IMR-90 (cell line): ENCODE data around the gene SYT5. TPM values are rescaled to one million over a fixed set of nuclear protein-coding genes. Genes with fewer than 3 reads are reported as not detected.

ENCODE experiments used
- ATAC-seq: fragments of 200-7000 bp; cut with Tn5 transposase; 2 replicates; pipeline ENCODE4 v1.9.1; 2020; ENCODE audit warnings: low read depth, mild to moderate bottlenecking, moderate library complexity
- BruUV-seq: library from RNA; stranded (reverse); fragments of 400-500 nt; replicated peaks from 2 replicates; lab custom pipeline; 2021; lab: Mats Ljungman, UMichigan
- CTCF ChIA-PET: fragments of 300-600 bp; formaldehyde crosslinking; extraction: SDS; loops from one replicate; lab custom pipeline; 2021; ENCODE audit warnings: antibody characterized with exemption; lab: Yijun Ruan, JAX
- POLR2A ChIA-PET: fragments of 300-600 bp; sonication (Branson Sonifier 250); formaldehyde crosslinking; loops from one replicate; lab custom pipeline; 2022; ENCODE audit warnings: antibody characterized with exemption; ENCODE audit not compliant: unreplicated experiment; lab: Charles Lee
- DNase-seq: peaks from one replicate; pipeline ENCODE4 v3.0.0; 2013
- H2AFZ ChIP-seq: replicated peaks from 2 replicates; pipeline ENCODE3; 2013; ENCODE audit warnings: low read length, mild to moderate bottlenecking; ENCODE audit not compliant: poor library complexity
- H2AK5ac ChIP-seq: 2 replicates; pipeline ENCODE4 v1.6.1; 2013; ENCODE audit warnings: low read depth, low read length, inconsistent platforms
- H2AK9ac ChIP-seq: replicated peaks from 2 replicates; pipeline ENCODE3; 2013; ENCODE audit warnings: mild to moderate bottlenecking, low read depth, low read length, moderate library complexity; ENCODE audit not compliant: poor library complexity
- H2BK120ac ChIP-seq: 2 replicates; pipeline ENCODE4 v1.6.1; 2013; ENCODE audit warnings: low read depth, low read length, inconsistent platforms
- H2BK15ac ChIP-seq: 3 replicates; pipeline ENCODE4 v1.6.1; 2013; ENCODE audit warnings: low read depth, low read length, inconsistent platforms
- H2BK20ac ChIP-seq: 2 replicates; pipeline ENCODE4 v1.6.1; 2013; ENCODE audit warnings: low read depth, mild to moderate bottlenecking, inconsistent platforms, low read length, moderate library complexity
- H2BK5ac ChIP-seq: 2 replicates; pipeline ENCODE4 v1.6.1; 2013; ENCODE audit warnings: mild to moderate bottlenecking, low read depth, low read length, inconsistent platforms; ENCODE audit not compliant: poor library complexity, severe bottlenecking
- H3K14ac ChIP-seq: replicated peaks from 2 replicates; pipeline ENCODE4 v1.6.1; 2013; ENCODE audit warnings: low read depth, low read length, inconsistent platforms
- H3K18ac ChIP-seq: 2 replicates; pipeline ENCODE4 v1.6.1; 2013; ENCODE audit warnings: low read depth, low read length, control low read depth
- H3K23ac ChIP-seq: 2 replicates; pipeline ENCODE4 v1.6.1; 2013; ENCODE audit warnings: low read depth, low read length, inconsistent platforms
- H3K27ac ChIP-seq: 2 replicates; pipeline ENCODE4 v1.5.1; 2013; ENCODE audit warnings: mild to moderate bottlenecking, control low read depth, low read length; ENCODE audit not compliant: insufficient read depth
- H3K27me3 ChIP-seq: 2 replicates; pipeline ENCODE4 v1.6.1; 2013; ENCODE audit warnings: low read length; ENCODE audit not compliant: control insufficient read depth, insufficient read depth
- H3K36me3 ChIP-seq: 2 replicates; pipeline ENCODE4 v1.6.1; 2013; ENCODE audit warnings: low read length, mixed read lengths; ENCODE audit not compliant: control insufficient read depth, insufficient read depth
- H3K4ac ChIP-seq: 2 replicates; pipeline ENCODE4 v1.6.1; 2013; ENCODE audit warnings: low read depth, low read length, inconsistent platforms
- H3K4me1 ChIP-seq: 2 replicates; pipeline ENCODE4 v1.6.1; 2013; ENCODE audit warnings: low read length, mixed read lengths; ENCODE audit not compliant: control insufficient read depth, insufficient read depth
- H3K4me2 ChIP-seq: 2 replicates; pipeline ENCODE4 v1.6.1; 2013; ENCODE audit warnings: low read depth, mild to moderate bottlenecking, control low read depth, low read length, moderate library complexity
- H3K4me3 ChIP-seq: 2 replicates; pipeline ENCODE4 v1.5.1; 2013; ENCODE audit warnings: low read depth, mild to moderate bottlenecking, control low read depth, low read length, moderate library complexity; ENCODE audit not compliant: insufficient read depth
- H3K56ac ChIP-seq: 2 replicates; pipeline ENCODE4 v1.6.1; 2013; ENCODE audit warnings: low read length, inconsistent platforms; ENCODE audit not compliant: insufficient read depth; ENCODE audit errors: extremely low read depth
- H3K79me1 ChIP-seq, 2 experiments: 2 replicates each; pipeline ENCODE4 v1.6.1; 2013; ENCODE audit warnings: low read length in 2 of 2, inconsistent platforms in 1 of 2, low read depth in 1 of 2
- H3K9ac ChIP-seq: 2 replicates; pipeline ENCODE4 v1.6.1; 2013; ENCODE audit warnings: low read depth, low read length, control low read depth
- H3K9me1 ChIP-seq: 2 replicates; pipeline ENCODE4 v1.6.1; 2013; ENCODE audit warnings: low read length, inconsistent platforms; ENCODE audit not compliant: insufficient read depth
- H3K9me3 ChIP-seq: 2 replicates; pipeline ENCODE4 v1.6.1; 2013; ENCODE audit warnings: low read length; ENCODE audit not compliant: control insufficient read depth, insufficient read depth
- H4K20me1 ChIP-seq: 2 replicates; pipeline ENCODE4 v1.6.1; 2013; ENCODE audit warnings: low read length, inconsistent platforms; ENCODE audit not compliant: insufficient read depth
- H4K5ac ChIP-seq: 2 replicates; pipeline ENCODE4 v1.6.1; 2013; ENCODE audit warnings: mild to moderate bottlenecking, low read depth, low read length, control low read depth
- H4K8ac ChIP-seq, 2 experiments: 2 replicates each; pipeline ENCODE4 v1.6.1; 2013; ENCODE audit warnings: low read depth in 2 of 2, low read length in 2 of 2, control low read depth in 1 of 2, inconsistent platforms in 1 of 2
- H4K91ac ChIP-seq: 2 replicates; pipeline ENCODE4 v1.6.1; 2013; ENCODE audit warnings: low read depth, low read length, inconsistent platforms; ENCODE audit not compliant: insufficient read depth
- BHLHE40 ChIP-seq: fragments of 150-350 bp; IDR thresholded peaks from 2 replicates; pipeline ENCODE4 v1.6.1; 2016; ENCODE audit warnings: mild to moderate bottlenecking, low read depth, low read length
- CEBPB ChIP-seq: IDR thresholded peaks from 2 replicates; pipeline ENCODE4 v1.6.1; 2012; ENCODE audit warnings: low read depth, low read length, improper control_type of control experiment
- CHD1 ChIP-seq: IDR thresholded peaks from 2 replicates; pipeline ENCODE4 v1.6.1; 2012; ENCODE audit warnings: low read depth, low read length, improper control_type of control experiment
- FOS ChIP-seq: fragments of 150-350 bp; IDR thresholded peaks from 2 replicates; pipeline ENCODE4 v1.6.1; 2016; ENCODE audit warnings: low read depth, low read length
- MAZ ChIP-seq: IDR thresholded peaks from 2 replicates; pipeline ENCODE4 v1.6.1; 2012; ENCODE audit warnings: low read depth, mild to moderate bottlenecking, low read length, improper control_type of control experiment, moderate library complexity, borderline replicate concordance
- MXI1 ChIP-seq: IDR thresholded peaks from 2 replicates; pipeline ENCODE4 v1.6.1; 2012; ENCODE audit warnings: low read depth, mild to moderate bottlenecking, low read length, moderate library complexity, borderline replicate concordance
- NFE2L2 ChIP-seq: fragments of 150-350 bp; IDR thresholded peaks from 2 replicates; pipeline ENCODE4 v1.6.1; 2016; ENCODE audit warnings: low read depth, mild to moderate bottlenecking, low read length
- POLR2A ChIP-seq: IDR thresholded peaks from 2 replicates; pipeline ENCODE4 v1.6.1; 2012; ENCODE audit warnings: mild to moderate bottlenecking, low read depth, low read length
- RAD21 ChIP-seq: IDR thresholded peaks from 2 replicates; pipeline ENCODE4 v1.6.1; 2012; ENCODE audit warnings: low read length, improper control_type of control experiment
- RFX5 ChIP-seq: IDR thresholded peaks from 2 replicates; pipeline ENCODE4 v1.8.0; 2012; ENCODE audit warnings: low read depth, mild to moderate bottlenecking, low read length, moderate library complexity
- SMC3 ChIP-seq: fragments of 150-350 bp; IDR thresholded peaks from 2 replicates; pipeline ENCODE4 v1.6.1; 2016; ENCODE audit warnings: low read depth, mild to moderate bottlenecking, antibody characterized with exemption, low read length, moderate library complexity
- WGBS, 2 experiments: methylation state at CpG; one replicate each; pipeline versions ENCODE4 v1.1.5 to v1.1.7; 2013; ENCODE audit warnings: missing lambda C conversion rate in 2 of 2; ENCODE audit not compliant: insufficient read length in 1 of 2; ENCODE audit errors: extremely low coverage in 2 of 2; 5-methylcytosine and 5-hydroxymethylcytosine counted together
- dilution Hi-C: fragments of 300-500 bp; cut with HindIII; formaldehyde crosslinking; loops from one replicate; pipeline ENCODE4 v1.14.3; 2018; ENCODE audit warnings: low sequenced_read_pairs; ENCODE audit not compliant: unreplicated experiment
- in situ Hi-C: fragments of 300-500 bp; cut with MboI; formaldehyde crosslinking; loops from 3 replicates; pipeline ENCODE4 v1.14.3; 2019; ENCODE audit warnings: low sequenced_read_pairs, inconsistent platforms, mixed read lengths
- intact Hi-C: fragments of 100-400 bp; cut with micrococcal nuclease; formaldehyde crosslinking; loops from 2 replicates; pipeline ENCODE4 v1.10.0; 2022
- polyA plus RNA-seq, 3 experiments: library from polyadenylated mRNA; depleted of rRNA; stranded (reverse); fragments of >200 nt; gene quantifications; 2 replicates each; pipeline ENCODE4 v1.2.3, GENCODE V29; 2012; ENCODE audit warnings: low replicate concordance in 1 of 3
- total RNA-seq: library from RNA; depleted of rRNA; stranded (reverse); fragments of >200 nt; gene quantifications from 2 replicates; pipeline ENCODE4 v1.2.3, GENCODE V29; 2012
- TF ChIP-seq, protein P1 (sequence below): fragments of 150-350 bp; IDR thresholded peaks from 2 replicates; pipeline ENCODE4 v1.6.1; 2017; ENCODE audit warnings: mild to moderate bottlenecking, antibody characterized with exemption, low read length, low read depth
- TF ChIP-seq, protein P2 (sequence below): conservative IDR thresholded peaks from 2 replicates; pipeline ENCODE4 v1.5.1; 2012; ENCODE audit warnings: mild to moderate bottlenecking, low read depth, low read length, improper control_type of control experiment
- TF ChIP-seq, protein P3 (sequence below): fragments of 150-350 bp; IDR thresholded peaks from 2 replicates; pipeline ENCODE4 v1.6.1; 2016; ENCODE audit warnings: low read depth, mild to moderate bottlenecking, low read length, moderate library complexity, borderline replicate concordance

SYT5 gene
- total and polyA plus RNA-seq, 2 of the 4 experiments (the other 2 are of a cell fraction), result under 0.01 to 0.15 TPM

DNA sequence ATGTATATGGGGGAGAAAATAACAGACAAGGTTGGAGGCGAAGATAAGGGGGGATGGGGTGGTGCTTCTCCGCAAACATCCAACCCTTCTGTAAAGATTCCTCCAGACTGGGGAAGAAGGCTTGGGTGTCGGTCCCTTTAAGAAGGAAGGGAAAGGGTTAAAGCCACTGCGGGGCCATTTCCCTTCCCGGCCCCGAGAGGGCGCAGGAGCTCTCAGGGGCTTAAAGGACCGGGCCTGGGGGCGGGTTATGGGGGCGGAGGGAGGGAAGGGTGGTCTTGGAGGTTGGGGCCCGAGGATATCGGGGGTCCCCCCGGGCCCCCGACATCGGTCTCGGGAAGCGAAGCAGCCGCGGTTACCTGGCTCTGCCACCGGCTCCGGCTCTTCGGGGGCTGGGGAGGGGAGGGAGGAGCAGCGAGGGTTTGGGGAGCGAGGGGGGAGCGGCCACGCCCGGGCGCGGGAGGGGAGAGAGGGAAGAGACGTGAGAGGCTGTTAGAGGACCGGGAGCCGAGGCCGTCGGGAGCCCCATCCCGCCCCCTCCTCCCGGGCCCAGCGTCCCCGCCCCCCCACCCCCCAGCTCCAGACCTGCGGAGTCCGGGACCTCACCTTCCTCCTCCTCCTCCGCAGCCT is 33.9 kb downstream of the SYT5 start:
- intact Hi-C loops, result loop anchor here (10.0 kb wide), 1 partner anchor 149 kb away; no protein-coding TSS in a partner anchor
- Histone ChIP-seq H3K36me3 (no peaks in the 10 kb centered on the region), H3K27ac (no peak overlapping the region), H2BK5ac (no peak overlapping the region), H2AFZ (peak overlapping the region; percentile 81), H4K8ac (no peak overlapping the region), H3K14ac (no peak overlapping the region), H3K56ac (no peak overlapping the region), H3K4me1 (peaks cover 1% of the 10 kb centered on the region; the same call in 1 of the 2 replicates), H3K9me1 (no peaks in the 10 kb centered on the region), H2AK5ac (no peak overlapping the region), H3K9me3 (no peaks in the 10 kb centered on the region), H3K79me1 (no peaks in the 10 kb centered on the region), H4K5ac (no peak overlapping the region), H3K4ac (no peak overlapping the region), H3K18ac (no peak overlapping the region), H3K4me3 (no peak overlapping the region), H2BK120ac (no peak overlapping the region), H3K9ac (no peak overlapping the region), H3K23ac (no peak overlapping the region), H2BK20ac (no peak overlapping the region), H3K4me2 (no peak overlapping the region), H4K91ac (no peak overlapping the region), H4K20me1 (no peaks in the 10 kb centered on the region), H3K27me3 (peaks cover 53% of the 10 kb centered on the region), H2BK15ac (no peak overlapping the region), H2AK9ac (no peak overlapping the region)
- dilution Hi-C loops, result no loop called here
- in situ Hi-C loops, result no loop called here
- BruUV-seq, result no TSS peak
- ATAC-seq (0 out of 2 replicates have a peak, but pooled peaks have one; percentile 15), DNase-seq (no peak)
- 3% methylated on average over 12 of the region's 41 CpGs; no CpG with 5 or more reads in 1 of the 2 experiments for WGBS, 2 experiments
- ChIA-PET POLR2A (no interaction called here), CTCF (interaction anchor here (0.5 to 0.7 kb wide), 2 partner anchors 15 to 267 kb away, joined by 3 to 4 read pairs; no protein-coding TSS in a partner anchor)
- no peak for TF ChIP-seq NFE2L2
- TF ChIP-seq, protein P1, sequence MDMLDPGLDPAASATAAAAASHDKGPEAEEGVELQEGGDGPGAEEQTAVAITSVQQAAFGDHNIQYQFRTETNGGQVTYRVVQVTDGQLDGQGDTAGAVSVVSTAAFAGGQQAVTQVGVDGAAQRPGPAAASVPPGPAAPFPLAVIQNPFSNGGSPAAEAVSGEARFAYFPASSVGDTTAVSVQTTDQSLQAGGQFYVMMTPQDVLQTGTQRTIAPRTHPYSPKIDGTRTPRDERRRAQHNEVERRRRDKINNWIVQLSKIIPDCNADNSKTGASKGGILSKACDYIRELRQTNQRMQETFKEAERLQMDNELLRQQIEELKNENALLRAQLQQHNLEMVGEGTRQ, result no peak
- TF ChIP-seq MAZ, result peak; percentile 27; the same call in 1 of the 2 replicates
- no peak for TF ChIP-seq RFX5
- TF ChIP-seq, protein P2, sequence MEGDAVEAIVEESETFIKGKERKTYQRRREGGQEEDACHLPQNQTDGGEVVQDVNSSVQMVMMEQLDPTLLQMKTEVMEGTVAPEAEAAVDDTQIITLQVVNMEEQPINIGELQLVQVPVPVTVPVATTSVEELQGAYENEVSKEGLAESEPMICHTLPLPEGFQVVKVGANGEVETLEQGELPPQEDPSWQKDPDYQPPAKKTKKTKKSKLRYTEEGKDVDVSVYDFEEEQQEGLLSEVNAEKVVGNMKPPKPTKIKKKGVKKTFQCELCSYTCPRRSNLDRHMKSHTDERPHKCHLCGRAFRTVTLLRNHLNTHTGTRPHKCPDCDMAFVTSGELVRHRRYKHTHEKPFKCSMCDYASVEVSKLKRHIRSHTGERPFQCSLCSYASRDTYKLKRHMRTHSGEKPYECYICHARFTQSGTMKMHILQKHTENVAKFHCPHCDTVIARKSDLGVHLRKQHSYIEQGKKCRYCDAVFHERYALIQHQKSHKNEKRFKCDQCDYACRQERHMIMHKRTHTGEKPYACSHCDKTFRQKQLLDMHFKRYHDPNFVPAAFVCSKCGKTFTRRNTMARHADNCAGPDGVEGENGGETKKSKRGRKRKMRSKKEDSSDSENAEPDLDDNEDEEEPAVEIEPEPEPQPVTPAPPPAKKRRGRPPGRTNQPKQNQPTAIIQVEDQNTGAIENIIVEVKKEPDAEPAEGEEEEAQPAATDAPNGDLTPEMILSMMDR, result peak; percentile 50
- TF ChIP-seq BHLHE40, result no peak
- no peak for TF ChIP-seq CEBPB
- no peak for TF ChIP-seq CHD1
- TF ChIP-seq, protein P3, sequence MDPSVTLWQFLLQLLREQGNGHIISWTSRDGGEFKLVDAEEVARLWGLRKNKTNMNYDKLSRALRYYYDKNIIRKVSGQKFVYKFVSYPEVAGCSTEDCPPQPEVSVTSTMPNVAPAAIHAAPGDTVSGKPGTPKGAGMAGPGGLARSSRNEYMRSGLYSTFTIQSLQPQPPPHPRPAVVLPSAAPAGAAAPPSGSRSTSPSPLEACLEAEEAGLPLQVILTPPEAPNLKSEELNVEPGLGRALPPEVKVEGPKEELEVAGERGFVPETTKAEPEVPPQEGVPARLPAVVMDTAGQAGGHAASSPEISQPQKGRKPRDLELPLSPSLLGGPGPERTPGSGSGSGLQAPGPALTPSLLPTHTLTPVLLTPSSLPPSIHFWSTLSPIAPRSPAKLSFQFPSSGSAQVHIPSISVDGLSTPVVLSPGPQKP, result no peak
- peak; percentile 30; the same call in 1 of the 2 replicates for TF ChIP-seq RAD21
- no peak for TF ChIP-seq FOS
- no peak for TF ChIP-seq MXI1
- no peak for TF ChIP-seq POLR2A
- peak; percentile 36 for TF ChIP-seq SMC3
